SU-DHL-6 (cell line): ENCODE data around the gene EZH1.
A peak's percentile ranks its signal among the peaks of the same experiment; 100 is the strongest.

Experiments
- H2AFZ ChIP-seq: fragments of 200-600 bp; sonication (generic); 2 replicates; pipeline ENCODE4 v1.6.1; 2014; ENCODE audit warnings: low read depth, mild to moderate bottlenecking, moderate library complexity, mixed read lengths, antibody characterized with exemption, low read length; ENCODE audit not compliant: severe bottlenecking
- H3F3A ChIP-seq: fragments of 200-600 bp; shearing (Covaris generic); 2 replicates; pipeline ENCODE4 v1.6.0; 2016; ENCODE audit warnings: antibody characterized with exemption, mild to moderate bottlenecking; ENCODE audit not compliant: insufficient read depth
- H3K27ac ChIP-seq: fragments of 200-600 bp; sonication (generic); 2 replicates; pipeline ENCODE4 v1.5.1; 2016; ENCODE audit warnings: low read depth, mild to moderate bottlenecking, low read length, moderate library complexity, mixed read lengths
- H3K27me3 ChIP-seq: fragments of 200-600 bp; sonication (generic), shearing (Covaris generic); 2 replicates; pipeline ENCODE4 v1.6.0; 2014; ENCODE audit warnings: mild to moderate bottlenecking, low read length
- H3K36me3 ChIP-seq: fragments of 200-600 bp; sonication (generic); 2 replicates; pipeline ENCODE4 v1.6.1; 2014; ENCODE audit warnings: mild to moderate bottlenecking, low read length, mixed read lengths
- H3K4me2 ChIP-seq: fragments of 300-600, 200-600 bp; shearing (Covaris generic), sonication (generic); 2 replicates; pipeline ENCODE4 v1.6.0; 2014; ENCODE audit warnings: low read length, low read depth, mild to moderate bottlenecking; ENCODE audit not compliant: poor library complexity, severe bottlenecking
- H3K4me3 ChIP-seq: fragments of 200-600 bp; sonication (generic); 2 replicates; pipeline ENCODE4 v1.5.1; 2014; ENCODE audit warnings: antibody characterized with exemption, low read length, mild to moderate bottlenecking, mixed read lengths; ENCODE audit not compliant: insufficient read depth, poor library complexity, severe bottlenecking
- H3K79me2 ChIP-seq: fragments of 200-600 bp; sonication (generic); 2 replicates; pipeline ENCODE4 v1.6.1; 2014; ENCODE audit warnings: mild to moderate bottlenecking, low read length, moderate library complexity; ENCODE audit not compliant: insufficient read depth
- H3K9ac ChIP-seq: fragments of 200-600 bp; sonication (generic); 2 replicates; pipeline ENCODE4 v1.7.0; 2014; ENCODE audit warnings: mild to moderate bottlenecking, low read length
- H3K9me2 ChIP-seq: fragments of 200-600 bp; sonication (generic); replicated peaks from 2 replicates; pipeline ENCODE4 v1.6.1; 2014; ENCODE audit warnings: low read length; ENCODE audit not compliant: insufficient read depth
- H3K9me3 ChIP-seq: fragments of 200-600 bp; sonication (generic); 2 replicates; pipeline ENCODE4 v1.6.1; 2014; ENCODE audit warnings: low read length, mixed read lengths; ENCODE audit not compliant: insufficient read depth
- H4K20me1 ChIP-seq: fragments of 200-600 bp; sonication (generic); 2 replicates; pipeline ENCODE4 v1.6.1; 2014; ENCODE audit warnings: low read depth, mild to moderate bottlenecking, antibody characterized with exemption, low read length, moderate library complexity, mixed read lengths
- CTCF ChIP-seq: fragments of 200-600 bp; sonication (generic); IDR thresholded peaks from one replicate; pipeline ENCODE4 v1.5.1; 2017; ENCODE audit warnings: antibody characterized with exemption, mild to moderate bottlenecking, low read length, moderate library complexity; ENCODE audit not compliant: insufficient read depth, poor library complexity, severe bottlenecking
- EZH2phosphoT487 ChIP-seq: fragments of 200-600 bp; sonication (generic), shearing (Covaris generic); conservative IDR thresholded peaks from 2 replicates; pipeline ENCODE4 v1.6.1; 2018; ENCODE audit warnings: mild to moderate bottlenecking, antibody characterized with exemption, low read length, moderate library complexity, mixed read lengths

The EZH1 gene

GRCh38 chr17:42744806-42745617, at the start of gene EZH1:
Gene EZH1 (minus strand): TSS chr17:42745040. CDS start chr17:42728941, 16,099 bp downstream.
- TF ChIP-seq EZH2phosphoT487 = no peak
- TF ChIP-seq CTCF = no peak
- Histone ChIP-seq H3K27ac (peak within 1 kb of the TSS; percentile 40), H3K9me3 (no peaks in the 10 kb centered on the region), H3K4me2 (peak within 1 kb of the TSS; percentile 97), H3K9ac (peak within 1 kb of the TSS; percentile 69), H3K36me3 (no peaks in the 10 kb centered on the region), H4K20me1 (no peaks in the 10 kb centered on the region), H3K9me2 (no peaks in the 10 kb centered on the region), H3K27me3 (no peaks in the 10 kb centered on the region), H3K79me2 (peaks cover 21% of the 10 kb centered on the region), H2AFZ (peak within 1 kb of the TSS; percentile 90), H3F3A (no peaks in the 10 kb centered on the region), H3K4me3 (peak within 1 kb of the TSS; percentile 70)

- TF ChIP-seq CTCF (no peak), EZH2phosphoT487 (no peak)
- H3K79me2 ChIP-seq = no peaks in the 10 kb centered on the region
- no peak overlapping the region for H3K27ac ChIP-seq
Observed at GRCh38 chr17:42792545-42792944, 47.7 kb upstream of the EZH1 start.

GRCh38 chr17:42791948-42792347, 47.1 kb upstream of the EZH1 start:
- Histone ChIP-seq H3K4me2 (no peak overlapping the region), H3K27ac (no peak overlapping the region), H3K9ac (no peak overlapping the region), H3K27me3 (no peaks in the 10 kb centered on the region), H3K9me3 (no peaks in the 10 kb centered on the region), H2AFZ (no peak overlapping the region), H3K9me2 (no peaks in the 10 kb centered on the region), H3K79me2 (no peaks in the 10 kb centered on the region), H3F3A (no peaks in the 10 kb centered on the region), H3K4me3 (no peak overlapping the region), H4K20me1 (no peaks in the 10 kb centered on the region), H3K36me3 (no peaks in the 10 kb centered on the region)
- no peak for TF ChIP-seq CTCF
- TF ChIP-seq EZH2phosphoT487 = no peak

More at GRCh38 chr17:42792545-42792944, 47.7 kb upstream of the EZH1 start:
- no peaks in the 10 kb centered on the region for H3K27me3 ChIP-seq
- H3K9ac ChIP-seq = no peak overlapping the region
- no peak overlapping the region for H3K4me3 ChIP-seq
- H3K9me2 ChIP-seq = no peaks in the 10 kb centered on the region
- no peaks in the 10 kb centered on the region for H3K9me3 ChIP-seq
- no peak overlapping the region for H3K4me2 ChIP-seq
- H2AFZ ChIP-seq = no peak overlapping the region
- H3K36me3 ChIP-seq = no peaks in the 10 kb centered on the region
- no peaks in the 10 kb centered on the region for H3F3A ChIP-seq
- no peaks in the 10 kb centered on the region for H4K20me1 ChIP-seq
